ENCODE data around the gene SYT1. TPM values are rescaled to one million over a fixed set of nuclear protein-coding genes. Genes with fewer than 3 reads are reported as not detected.

The SYT1 gene
- total RNA-seq, 2 experiments from 2014 or later = not detected

- H3K27ac ChIP-seq (ENCODE audit: low read depth in 1 of 2, low read length in 2 of 2) = no peak overlapping the region
- H3K4me1 ChIP-seq (ENCODE audit: insufficient read depth, low read length) = no peaks in the 10 kb centered on the region
- Mint-ChIP-seq H3K27ac (no peak overlapping the region), H3K4me1 (ENCODE audit: low read depth) (no peaks in the 10 kb centered on the region), H3K27me3 (no peaks in the 10 kb centered on the region), H3K9me3 (no peaks in the 10 kb centered on the region), H3K4me3 (no peak overlapping the region), H3K36me3 (ENCODE audit: low read depth) (no peaks in the 10 kb centered on the region)
- no peaks in the 10 kb centered on the region for H3K9me3 ChIP-seq (ENCODE audit: control insufficient read depth in 1 of 2, insufficient read depth in 1 of 2, low read length in 2 of 2)
- ChIA-PET CTCF (interaction anchor here (0.7 kb wide), 1 partner anchor 208 kb away, joined by 3 read pairs; no protein-coding TSS in a partner anchor), POLR2A (no interaction called here)
- no peak for TF ChIP-seq CTCF (IDR thresholded peaks at IDR 0.05)
- no peak for ATAC-seq (ENCODE audit: poor library complexity)
- no peak for DNase-seq
- no peak overlapping the region for H3K4me3 ChIP-seq (ENCODE audit: low read length)
- no peaks in the 10 kb centered on the region for H3K36me3 ChIP-seq (ENCODE audit: insufficient read depth, low read length)
- no peaks in the 10 kb centered on the region for H3K27me3 ChIP-seq (ENCODE audit: control insufficient read depth in 1 of 2, insufficient read depth in 2 of 2, low read length in 2 of 2)
- intact Hi-C loops (cut with DNase I, micrococcal nuclease) = no loop called here
These were observed 502.5 kb downstream of the SYT1 start for GRCh38 chr12:79367032-79367589.

GRCh38 chr12:79370021-79370420 is 505.4 kb downstream of the SYT1 start:
- H3K4me3 Mint-ChIP-seq = no peak overlapping the region
- POLR2A ChIA-PET = no interaction called here
- no peak for ATAC-seq (ENCODE audit: poor library complexity)
- no peaks in the 10 kb centered on the region for H3K9me3 Mint-ChIP-seq
- CTCF ChIA-PET = no interaction called here
- no peak overlapping the region for H3K27ac Mint-ChIP-seq
- no peaks in the 10 kb centered on the region for H3K27me3 Mint-ChIP-seq
- Histone ChIP-seq H3K9me3 (ENCODE audit: control insufficient read depth in 1 of 2, insufficient read depth in 1 of 2, low read length in 2 of 2) (no peaks in the 10 kb centered on the region), H3K27ac (ENCODE audit: low read depth in 1 of 2, low read length in 2 of 2) (no peak overlapping the region), H3K4me3 (ENCODE audit: low read length) (no peak overlapping the region), H3K4me1 (ENCODE audit: insufficient read depth, low read length) (no peaks in the 10 kb centered on the region), H3K27me3 (ENCODE audit: control insufficient read depth in 1 of 2, insufficient read depth in 2 of 2, low read length in 2 of 2) (no peaks in the 10 kb centered on the region), H3K36me3 (ENCODE audit: insufficient read depth, low read length) (no peaks in the 10 kb centered on the region)
- no peaks in the 10 kb centered on the region for H3K36me3 Mint-ChIP-seq (ENCODE audit: low read depth)
- DNase-seq = no peak
- TF ChIP-seq CTCF (IDR thresholded peaks at IDR 0.05) = no peak
- intact Hi-C loops (cut with DNase I, micrococcal nuclease) = no loop called here
- H3K4me1 Mint-ChIP-seq (ENCODE audit: low read depth) = no peaks in the 10 kb centered on the region

GRCh38 chr12:79371226-79371625 is 506.7 kb downstream of the SYT1 start:
- Mint-ChIP-seq H3K36me3 (ENCODE audit: low read depth) (no peaks in the 10 kb centered on the region), H3K4me3 (no peak overlapping the region), H3K4me1 (ENCODE audit: low read depth) (no peaks in the 10 kb centered on the region), H3K9me3 (no peaks in the 10 kb centered on the region), H3K27ac (no peak overlapping the region), H3K27me3 (no peaks in the 10 kb centered on the region)
- no peak for TF ChIP-seq CTCF (IDR thresholded peaks at IDR 0.05)
- DNase-seq (no peak), ATAC-seq (ENCODE audit: poor library complexity) (no peak)
- POLR2A ChIA-PET = no interaction called here
- CTCF ChIA-PET = no interaction called here
- Histone ChIP-seq H3K27me3 (ENCODE audit: control insufficient read depth in 1 of 2, insufficient read depth in 2 of 2, low read length in 2 of 2) (no peaks in the 10 kb centered on the region), H3K9me3 (ENCODE audit: control insufficient read depth in 1 of 2, insufficient read depth in 1 of 2, low read length in 2 of 2) (no peaks in the 10 kb centered on the region), H3K4me3 (ENCODE audit: low read length) (no peak overlapping the region), H3K4me1 (ENCODE audit: insufficient read depth, low read length) (no peaks in the 10 kb centered on the region), H3K36me3 (ENCODE audit: insufficient read depth, low read length) (no peaks in the 10 kb centered on the region), H3K27ac (ENCODE audit: low read depth in 1 of 2, low read length in 2 of 2) (no peak overlapping the region)
- intact Hi-C loops (cut with DNase I, micrococcal nuclease) = no loop called here
